ENCODE results near the gene RGS11.

Gene RGS11

DNA sequence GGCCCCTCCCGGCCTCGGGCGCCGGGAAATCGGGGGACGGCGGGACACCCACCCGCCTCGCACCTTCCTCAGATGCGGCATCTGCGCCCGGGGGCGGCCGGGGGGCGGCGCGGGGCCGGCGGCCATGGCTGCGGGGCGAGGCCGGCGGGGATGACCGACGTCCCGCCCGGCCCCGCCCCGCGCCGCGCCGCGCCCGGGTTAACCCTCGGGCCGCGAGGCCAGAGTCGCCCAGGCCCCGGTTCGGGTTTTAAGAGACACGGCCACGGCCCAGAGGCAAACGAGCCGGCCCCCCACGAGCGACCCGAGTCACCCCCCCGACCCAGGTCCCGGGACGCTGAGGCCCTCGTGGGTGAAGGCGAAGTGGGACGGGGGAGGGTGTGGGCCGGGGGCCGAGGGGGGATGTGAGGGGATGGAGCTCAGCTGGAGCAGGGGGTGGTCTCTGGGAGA is at the start of gene RGS11:
Gene RGS11, minus strand, starts transcription at position 159 of the 447 bp plus-strand sequence. Its CDS starts 33 bp downstream, at position 126.
- DNase-seq, result no peak

DNA sequence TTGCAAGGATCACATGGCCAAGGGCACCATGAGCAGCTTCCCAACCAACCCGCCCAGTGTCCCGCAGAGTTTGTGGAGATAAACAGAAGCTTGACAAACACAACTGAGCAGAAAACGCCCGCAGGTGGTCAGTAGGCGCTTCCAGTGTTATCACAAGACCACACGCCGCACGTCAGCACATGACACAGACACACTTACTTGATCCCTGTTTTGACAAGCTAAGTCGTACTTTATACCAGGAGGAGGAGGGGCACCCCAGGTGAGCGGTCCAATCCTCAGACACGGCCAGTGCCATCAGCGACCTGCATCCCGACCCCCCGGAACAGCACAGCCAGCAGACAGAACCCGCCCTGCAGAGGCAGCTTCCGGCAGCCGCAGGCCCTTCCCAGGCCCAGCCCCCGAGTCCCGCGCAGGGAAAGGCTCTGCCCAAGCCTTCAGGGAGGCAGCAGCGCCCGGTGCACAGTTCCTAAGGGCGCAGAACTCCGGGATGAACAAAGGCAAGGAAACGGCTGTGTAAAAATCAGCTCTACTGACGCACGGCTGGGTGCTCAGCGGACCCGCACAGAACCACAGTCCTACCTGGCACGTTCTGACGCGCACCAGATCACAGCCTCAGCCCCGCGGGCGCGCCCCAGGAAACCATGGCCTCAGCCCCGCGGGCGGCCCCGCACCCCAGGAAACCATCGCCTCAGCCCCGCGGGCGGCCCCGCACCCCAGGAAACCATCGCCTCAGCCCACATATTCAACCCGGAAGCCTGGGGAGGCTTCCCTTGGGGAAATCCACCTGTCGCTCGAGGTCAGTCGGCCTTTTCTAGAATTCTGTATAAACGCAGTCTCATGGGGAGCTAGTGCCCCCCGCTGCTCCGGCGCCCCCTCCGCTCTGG is 48.9 kb upstream of the RGS11 start:
- no peak for DNase-seq

DNA sequence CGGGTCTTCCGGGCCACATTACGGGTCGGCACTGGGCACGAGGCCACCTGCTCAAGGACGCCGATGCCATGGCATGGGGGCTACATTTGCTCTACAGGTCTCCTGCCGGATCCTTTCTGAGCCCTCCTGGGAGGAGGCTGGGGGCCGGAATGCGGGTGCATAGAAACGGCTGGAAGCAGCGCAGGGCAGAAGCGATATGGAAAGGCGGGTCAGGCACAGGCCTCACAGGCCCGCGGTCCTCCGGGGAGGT is 48.4 kb upstream of the RGS11 start:
- DNase-seq, result no peak

DNA sequence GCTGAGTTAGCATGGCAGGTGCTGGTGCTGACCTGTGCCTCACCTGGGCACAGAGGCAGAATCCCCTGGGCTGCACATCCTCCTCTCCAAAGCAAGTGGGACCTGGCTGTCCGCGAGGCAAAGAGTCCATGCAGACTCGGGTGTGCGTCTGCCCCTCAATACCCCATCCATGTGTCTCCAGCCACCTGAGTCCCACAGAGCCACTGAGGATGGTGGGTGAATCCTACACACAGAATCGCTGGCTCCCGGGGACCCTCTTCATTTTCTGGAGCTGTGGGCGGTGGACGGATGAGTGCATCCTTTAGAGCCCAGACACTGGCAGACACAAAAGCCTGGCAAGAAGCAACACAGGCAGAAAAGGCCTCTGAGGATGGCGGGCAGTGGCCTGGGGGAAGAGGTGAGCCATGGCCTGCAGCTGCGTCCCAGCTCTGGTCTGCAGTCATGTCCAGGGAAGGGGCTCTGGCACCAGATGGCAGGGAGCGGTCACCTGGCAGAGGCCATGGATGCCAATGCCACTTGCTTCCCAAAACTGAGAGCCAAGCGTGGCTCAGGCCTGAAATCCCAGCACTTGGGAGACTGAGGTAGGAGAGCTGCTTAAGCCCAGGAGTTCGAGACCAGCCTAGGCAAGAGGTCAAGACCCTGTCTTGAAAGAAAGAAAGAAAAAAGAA is 46.9 kb upstream of the RGS11 start:
- no peak for DNase-seq

DNA sequence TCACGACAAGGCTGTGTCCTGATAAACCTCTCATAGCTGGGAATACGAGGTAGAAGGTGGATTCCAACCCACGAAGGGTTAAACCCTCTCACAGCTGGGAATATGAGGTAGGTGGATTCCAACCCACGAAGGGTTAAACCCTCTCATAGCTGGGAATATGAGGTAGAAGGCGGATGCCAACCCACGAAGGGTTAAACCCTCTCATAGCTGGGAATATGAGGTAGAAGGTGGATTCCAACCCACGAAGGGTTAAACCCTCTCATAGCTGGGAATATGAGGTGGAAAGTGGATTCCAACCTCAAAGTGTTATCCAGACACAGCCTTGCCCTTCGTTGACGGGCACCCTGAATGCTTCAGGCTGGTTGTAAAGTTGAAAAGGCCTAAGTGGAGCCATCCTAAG is 45.8 kb upstream of the RGS11 start:
- DNase-seq, result no peak

DNA sequence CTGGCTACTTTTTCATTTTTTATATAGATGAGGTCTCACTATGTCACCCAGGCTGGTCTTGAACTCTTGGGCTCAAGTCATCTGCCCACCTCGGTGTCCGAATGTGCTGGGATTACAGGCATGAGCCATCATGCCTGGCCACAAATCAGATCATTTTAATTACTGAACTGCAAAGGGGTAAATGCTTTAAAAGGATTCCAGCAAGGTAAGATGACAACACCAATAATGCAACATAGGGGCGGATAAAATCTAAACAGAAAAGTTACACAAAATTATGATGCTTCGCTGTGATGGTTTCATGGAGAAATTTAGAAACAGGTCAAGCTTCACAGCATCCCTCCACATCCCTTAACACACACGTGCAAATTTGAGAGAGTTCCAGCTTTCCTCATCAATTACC is 44.5 kb upstream of the RGS11 start:
- DNase-seq, result no peak

DNA sequence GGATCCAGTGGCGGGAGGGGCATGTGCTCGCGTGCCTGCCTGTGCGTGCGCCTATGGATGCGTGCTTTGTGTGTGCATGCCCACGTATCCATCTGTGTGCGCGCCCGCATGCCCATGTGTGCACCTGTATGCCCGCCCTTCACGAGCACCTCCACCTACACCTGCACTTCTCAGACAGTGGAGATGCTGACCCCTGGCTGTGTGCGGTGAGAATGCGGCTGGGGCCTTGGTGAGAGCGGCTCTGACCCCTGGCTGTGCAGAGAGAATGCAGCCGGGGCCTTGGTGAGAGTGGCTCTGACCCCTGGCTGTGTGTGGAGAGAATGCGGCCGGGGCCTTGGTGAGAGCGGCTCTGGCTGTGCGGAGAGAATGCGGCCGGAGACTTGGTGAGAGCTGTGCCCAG is 42.9 kb upstream of the RGS11 start:
- DNase-seq, result no peak

DNA sequence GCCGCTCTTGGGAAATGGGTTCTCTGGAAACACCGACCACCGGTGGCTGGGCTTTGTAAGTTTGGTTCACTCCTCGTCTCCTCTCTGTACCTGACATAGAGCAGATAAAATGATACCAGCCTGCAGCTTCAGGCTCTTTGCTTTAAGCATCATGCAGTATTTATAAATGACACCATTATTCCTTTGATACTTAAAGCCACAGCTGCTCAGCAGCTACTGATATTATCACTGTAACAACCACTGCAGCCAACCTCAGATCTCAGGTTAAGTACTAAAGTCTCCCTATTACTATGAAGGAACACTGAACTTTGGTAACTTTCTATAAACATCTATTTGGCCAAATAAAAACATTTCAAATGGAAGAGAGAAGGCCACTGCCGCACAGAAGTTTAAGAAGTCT is 41.8 kb upstream of the RGS11 start:
- DNase-seq, result no peak

DNA sequence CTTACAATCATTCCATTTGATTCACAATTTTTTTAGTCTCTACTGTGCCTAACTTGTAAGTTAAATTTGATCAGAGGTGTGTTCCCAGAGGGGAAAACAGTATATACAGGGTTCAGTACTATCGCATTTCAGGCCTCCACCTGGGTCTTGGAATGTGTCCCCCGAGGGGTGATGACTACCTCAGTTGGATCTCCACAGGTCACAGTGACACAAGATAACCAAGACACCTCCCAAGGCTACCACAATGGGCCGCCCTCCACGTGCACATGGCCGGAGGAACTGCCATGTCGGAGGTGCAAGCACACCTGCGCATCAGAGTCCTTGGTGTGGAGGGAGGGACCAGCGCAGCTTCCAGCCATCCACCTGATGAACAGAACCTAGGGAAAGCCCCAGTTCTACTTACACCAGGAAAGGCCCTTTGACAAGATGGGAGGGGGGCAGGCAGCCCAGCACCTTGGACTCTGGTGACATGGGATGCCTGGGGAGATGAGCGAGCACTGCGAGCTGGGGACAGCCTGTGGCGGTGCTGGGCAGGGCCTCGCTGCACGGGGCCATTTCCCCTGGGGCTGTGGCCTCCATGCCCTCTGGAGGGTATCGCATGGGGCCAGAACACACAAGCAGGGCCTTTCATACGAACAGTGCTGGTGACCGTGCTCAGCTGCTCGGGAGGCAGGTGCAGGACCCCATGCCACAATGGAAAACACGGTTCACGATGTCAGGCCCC is 41.2 kb upstream of the RGS11 start:
- no peak for DNase-seq

DNA sequence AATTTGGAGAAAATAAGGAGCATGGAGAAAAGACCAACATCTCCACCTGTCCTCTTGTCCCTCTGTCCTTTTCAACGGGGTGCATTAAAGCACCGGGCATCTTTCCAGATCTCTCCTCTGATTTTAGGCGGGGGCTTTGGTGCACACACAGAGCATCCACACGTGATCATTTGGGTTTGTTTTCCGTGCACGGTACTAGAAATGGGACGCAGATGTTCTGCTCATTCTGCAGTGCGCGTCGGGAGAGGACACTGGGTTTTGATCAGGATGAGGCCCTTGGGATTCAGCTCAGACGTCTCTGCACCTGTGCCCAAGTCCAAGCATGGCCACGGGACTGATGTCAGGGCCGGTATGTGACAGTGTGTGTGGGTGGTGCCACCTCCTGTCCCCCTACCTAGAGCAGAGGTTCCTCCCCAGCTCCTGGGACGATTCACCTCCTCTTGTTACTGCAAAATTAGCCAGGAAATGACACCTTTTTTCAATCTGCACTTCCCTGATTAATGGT is 39.1 kb upstream of the RGS11 start:
- DNase-seq, result no peak

DNA sequence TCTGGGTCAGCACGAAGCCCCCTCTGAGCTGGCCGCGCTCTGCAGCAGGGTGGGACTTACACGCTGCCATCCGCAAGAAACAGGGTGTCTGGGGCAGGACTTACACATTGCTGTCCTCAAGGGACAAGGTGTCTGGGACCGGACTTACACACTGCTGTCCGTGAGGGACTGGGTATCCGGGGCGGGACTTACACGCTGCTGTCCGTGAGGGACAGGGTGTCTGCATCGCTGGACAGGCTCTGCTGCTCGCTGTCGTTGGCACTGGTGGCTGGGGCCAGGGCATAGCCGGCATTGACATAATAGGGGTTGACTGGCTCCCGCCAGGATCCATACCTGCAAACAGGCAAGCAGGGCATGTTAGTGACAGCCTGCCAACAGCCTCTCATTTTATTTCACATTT is 38.6 kb upstream of the RGS11 start:
- DNase-seq, result no peak

DNA sequence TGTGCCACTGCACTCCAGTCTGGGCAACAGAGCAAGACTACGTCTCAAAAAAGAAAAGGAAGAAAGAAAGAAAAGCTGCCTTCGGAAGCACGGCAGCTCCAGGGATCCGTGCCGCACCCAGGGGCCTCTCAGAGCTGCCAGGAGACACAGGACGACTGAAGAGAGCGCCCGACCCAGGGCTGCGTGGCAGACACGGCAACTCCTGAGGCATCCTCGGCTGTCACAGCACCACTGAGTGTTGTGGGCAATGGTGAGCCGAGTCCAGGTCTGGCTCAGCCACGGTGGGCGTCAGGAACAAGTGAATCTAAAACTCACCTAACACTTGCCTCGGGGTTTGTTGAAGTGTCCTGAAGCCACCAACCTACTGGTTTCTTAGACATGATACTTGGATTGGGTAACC is 36.0 kb upstream of the RGS11 start:
- DNase-seq, result no peak

DNA sequence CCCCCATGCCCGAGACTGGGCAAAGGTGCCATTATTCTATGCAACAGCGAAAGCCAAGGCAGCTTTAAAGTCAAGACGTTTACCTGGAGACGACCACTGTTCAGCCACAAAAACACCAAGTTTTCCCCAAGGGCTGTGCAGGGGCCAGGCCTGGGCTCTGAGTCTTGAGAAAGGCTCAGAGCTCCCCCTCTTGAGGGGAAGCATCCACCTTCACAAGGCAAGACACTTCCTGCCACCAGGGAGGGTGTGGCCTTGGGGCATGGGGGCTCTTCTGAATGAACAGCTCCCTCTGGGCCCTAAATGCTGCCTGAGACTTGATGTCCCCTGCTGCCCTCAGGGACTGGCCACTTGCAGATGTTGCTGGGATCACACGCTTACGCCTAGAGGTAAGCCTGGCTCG is 33.7 kb upstream of the RGS11 start:
- no peak for DNase-seq

DNA sequence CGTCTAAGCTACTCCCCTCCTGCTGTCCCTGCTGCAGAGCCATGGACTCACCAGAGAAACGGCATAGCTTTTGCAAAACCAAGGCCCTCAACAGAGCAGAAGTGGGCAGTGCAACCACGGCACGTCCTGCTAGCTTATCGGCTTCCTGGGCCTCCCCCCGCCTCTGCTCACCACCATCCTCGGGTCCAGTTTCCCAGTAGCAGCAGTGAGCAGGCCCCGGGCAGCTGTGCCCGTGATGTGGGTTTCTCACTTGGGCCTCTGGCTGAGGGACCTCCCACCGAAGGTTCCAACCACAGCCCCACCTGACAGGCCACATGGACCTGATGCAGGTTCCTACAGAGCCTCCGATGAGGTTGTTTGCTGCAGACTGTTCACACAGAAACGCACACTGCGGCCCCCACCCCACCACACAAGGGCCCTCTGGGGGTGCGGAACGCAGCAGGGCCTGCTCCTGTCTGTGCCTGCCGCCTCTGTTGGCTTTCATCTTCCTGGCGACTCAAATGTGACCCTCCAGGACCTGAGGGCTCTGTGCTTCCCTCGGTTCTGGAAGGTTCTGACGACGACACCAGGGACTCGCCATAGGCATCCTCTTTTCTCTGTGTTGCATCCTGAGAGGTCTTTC is 32.1 kb upstream of the RGS11 start:
- no peak for DNase-seq

DNA sequence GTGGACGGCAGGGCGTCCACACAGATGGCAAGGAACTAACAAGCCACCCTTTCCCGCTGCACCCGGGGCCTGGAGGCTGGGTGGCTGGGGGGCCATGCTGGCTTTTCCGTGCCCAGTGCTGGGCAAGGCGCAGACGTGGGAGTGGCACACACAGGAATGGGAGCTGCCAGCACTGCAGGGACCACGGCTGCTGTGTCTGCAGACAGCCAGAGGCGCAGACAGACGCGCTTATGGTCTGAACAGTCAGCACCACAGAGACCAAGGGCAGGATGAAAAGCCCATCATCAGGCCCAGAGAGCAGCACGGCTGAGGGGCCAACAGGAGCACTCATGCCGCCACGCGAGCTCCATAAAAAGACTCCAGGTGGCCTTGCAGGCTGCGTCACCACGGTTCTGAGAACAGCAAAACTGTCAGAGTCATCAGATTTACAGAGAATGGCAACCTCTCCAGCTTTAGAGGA is 31.2 kb upstream of the RGS11 start:
- DNase-seq, result no peak

DNA sequence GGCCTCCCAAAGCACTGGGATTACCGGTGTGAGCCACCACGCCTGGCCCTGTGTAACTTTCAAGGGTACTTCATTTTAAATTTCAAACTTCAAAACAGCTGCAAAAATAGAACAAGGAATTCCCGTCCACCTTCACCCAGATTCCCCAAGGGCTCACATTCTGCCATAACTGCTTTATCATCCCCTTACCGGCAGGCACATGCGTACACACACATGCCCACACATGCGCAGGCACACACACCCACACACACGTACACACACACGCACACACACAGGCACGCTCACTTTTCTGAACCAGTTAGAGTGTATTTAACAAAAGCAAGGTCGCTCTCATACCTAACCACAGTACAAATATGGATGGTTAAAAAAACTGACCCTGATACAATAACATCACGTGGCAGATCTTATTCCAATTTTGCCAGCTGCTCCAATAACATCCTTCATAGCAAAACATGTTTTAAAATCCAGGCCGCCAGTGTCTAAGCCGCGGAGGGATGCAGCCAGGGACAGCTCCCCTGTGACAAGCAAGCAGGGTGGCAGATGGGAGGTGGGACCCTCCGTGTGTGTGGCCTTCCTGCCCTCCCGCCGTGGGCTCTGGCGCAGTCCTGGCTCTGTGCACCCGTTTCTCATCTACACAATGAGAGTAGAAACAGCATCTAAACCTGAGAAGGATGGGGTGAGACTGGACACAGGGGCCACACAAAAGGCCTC is 30.3 kb upstream of the RGS11 start:
- DNase-seq, result no peak

DNA sequence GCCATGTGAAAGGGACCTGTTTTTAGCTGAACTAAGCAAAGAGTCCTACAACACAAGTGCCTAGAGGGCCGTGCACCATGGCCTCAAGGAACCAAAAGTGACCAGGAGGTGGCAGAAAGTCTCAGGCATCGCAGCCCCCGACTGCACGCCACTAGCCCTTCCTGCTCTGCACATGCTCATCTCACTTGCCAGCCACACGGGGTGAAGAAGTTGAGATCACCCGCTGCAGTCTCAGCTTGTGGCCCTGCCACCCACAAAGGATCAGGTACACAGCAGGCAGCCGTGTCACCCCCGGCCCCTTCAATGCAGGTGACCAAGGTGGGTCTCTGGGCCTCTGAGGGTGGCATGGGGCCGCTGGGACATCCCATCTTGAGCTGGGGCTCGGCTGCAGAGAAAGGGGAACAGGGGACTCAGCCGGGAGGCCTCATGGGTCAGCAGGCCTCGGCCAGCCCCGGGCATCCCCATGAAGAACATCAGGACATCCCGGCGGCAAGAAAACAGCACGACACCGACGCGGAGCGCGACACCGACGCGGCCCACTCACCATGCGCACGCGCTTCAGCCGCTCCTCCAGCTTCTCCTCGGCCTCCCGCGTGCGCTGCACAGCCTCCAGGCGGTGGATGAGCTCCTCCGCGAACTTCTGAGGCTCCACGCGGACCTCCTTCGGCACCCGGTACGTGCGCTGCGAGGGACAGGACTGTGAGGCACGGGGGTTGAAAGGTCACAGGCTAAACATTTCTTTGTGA is 28.2 kb upstream of the RGS11 start:
- DNase-seq, result no peak

DNA sequence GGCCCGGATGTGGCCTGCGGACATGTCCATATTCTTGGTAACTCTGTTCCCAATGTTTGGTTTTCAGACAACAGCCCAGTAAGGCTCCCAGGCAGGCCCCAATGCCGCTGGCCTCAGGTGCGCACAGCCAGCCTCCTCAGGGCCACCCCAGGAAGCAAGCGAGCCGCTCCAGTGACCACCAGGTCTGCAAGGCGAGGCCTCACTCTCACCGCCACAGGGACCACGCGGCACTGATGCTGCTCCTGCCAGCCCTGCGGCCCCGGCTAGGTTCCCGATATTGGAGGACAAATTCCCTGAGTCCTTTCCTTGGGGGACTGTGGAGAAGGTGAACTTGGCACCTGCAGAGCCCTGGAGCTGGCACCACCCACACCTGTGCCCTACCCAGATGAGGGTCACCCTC is 26.2 kb upstream of the RGS11 start:
- no peak for DNase-seq

DNA sequence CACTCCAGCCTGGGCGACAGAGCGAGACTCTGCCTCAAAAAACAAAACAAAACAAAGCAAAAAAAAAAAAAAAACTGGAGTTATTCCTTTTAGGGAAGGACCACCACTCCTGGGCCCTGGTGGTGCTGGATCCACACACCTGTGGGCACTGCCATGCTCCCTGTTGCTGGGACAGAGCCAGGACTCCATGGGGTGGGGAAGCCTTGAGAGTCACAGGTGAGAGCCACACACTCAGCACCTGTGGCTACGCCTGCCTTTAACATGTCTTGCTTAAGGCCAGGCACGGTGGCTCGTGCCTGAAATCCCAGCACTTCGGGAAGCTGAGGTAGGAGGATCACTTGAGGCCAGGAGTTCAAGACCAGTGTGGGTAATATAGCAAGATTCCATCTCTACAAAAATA is 25.5 kb upstream of the RGS11 start:
- no peak for DNase-seq

DNA sequence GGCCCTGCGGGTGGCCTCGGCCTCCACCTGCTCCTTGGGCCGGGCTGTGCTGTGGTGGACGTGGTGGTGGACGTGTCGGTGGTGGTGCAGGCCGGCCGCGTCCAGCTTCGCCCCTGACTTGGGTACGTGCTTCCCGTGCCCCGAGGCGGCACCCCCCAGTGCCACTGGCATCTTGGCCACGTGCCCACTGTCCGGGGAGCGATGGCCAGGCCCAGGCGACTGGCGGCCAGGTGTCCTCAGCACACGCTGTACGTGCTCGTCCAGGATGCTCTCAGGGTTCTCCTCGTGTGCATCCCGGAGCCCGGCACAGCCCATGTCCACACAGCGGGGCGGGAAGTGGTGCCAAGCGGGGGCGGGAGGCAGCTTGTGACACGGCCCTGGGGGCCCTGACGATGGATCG is 22.1 kb upstream of the RGS11 start:
- no peak for DNase-seq

DNA sequence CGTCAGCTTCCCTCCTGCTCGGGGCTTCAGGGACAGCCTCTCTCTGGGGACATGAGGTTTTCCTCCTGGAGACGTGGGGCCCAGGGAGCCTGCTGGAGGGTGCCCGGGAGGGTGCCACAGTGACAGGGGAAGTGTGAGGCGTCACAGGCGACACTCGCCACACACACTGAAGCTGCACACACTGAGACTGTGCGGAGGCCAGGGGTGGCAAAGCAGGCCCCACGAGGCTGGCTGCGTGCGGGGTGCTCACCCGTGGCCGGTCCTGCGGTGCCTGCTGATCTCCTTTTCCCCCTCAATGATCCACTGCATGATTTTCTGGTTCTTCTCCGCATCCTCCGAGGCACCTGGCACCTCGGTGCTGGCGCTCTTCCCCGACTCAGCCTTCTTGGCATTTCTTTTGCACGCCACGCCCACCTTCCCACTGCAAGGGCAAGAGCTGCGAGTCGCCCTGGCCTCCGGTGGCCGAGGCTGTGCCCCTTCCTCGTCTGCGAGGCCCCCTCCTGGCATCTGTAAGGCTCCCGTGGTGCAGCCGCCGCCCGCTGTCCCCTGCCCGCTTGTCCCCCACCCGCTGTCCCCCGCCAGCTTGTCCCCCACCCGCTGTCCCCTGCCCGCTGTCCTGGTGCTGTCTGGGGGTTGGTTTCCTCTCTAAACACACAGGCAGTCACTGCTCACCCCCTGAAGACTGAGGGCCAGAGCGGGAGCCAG is 21.2 kb upstream of the RGS11 start:
- DNase-seq, result no peak

Measured in HCEC 1CT (cell line).